GM12878 (cell line): Measurements from ENCODE around the gene SCRT2. TPM values are rescaled to one million over a fixed set of nuclear protein-coding genes. Genes with fewer than 3 reads are reported as not detected.

Source experiments
- ATAC-seq: fragments of 200-7000 bp; cut with Tn5 transposase; 3 replicates; pipeline ENCODE4 v1.9.1; 2020; ENCODE audit warnings: mild to moderate bottlenecking, moderate library complexity
- BruUV-seq: library from RNA; stranded (reverse); fragments of 400-500 nt; replicated peaks from 2 replicates; lab custom pipeline; 2021; lab: Mats Ljungman, UMichigan
- CTCF ChIA-PET: fragments of 300-600 bp; sonication (Branson Sonifier 250); formaldehyde crosslinking; extraction: SDS; loops from one replicate; lab custom pipeline; 2021; ENCODE audit warnings: inconsistent platforms; lab: Yijun Ruan, JAX
- POLR2A ChIA-PET: fragments of 350-600 bp; formaldehyde crosslinking; extraction: SDS; loops from one replicate; lab custom pipeline; 2021; ENCODE audit warnings: inconsistent platforms; lab: Charles Lee
- RAD21 ChIA-PET: fragments of 300-600 bp; sonication (Branson Sonifier 250); formaldehyde crosslinking; loops from one replicate; lab custom pipeline; 2023; ENCODE audit warnings: antibody characterized with exemption; ENCODE audit not compliant: unreplicated experiment; lab: Charles Lee
- SMC1A ChIA-PET: fragments of 300-600 bp; sonication (Branson Sonifier 250); formaldehyde crosslinking; loops from one replicate; lab custom pipeline; 2023; ENCODE audit not compliant: unreplicated experiment, uncharacterized antibody; lab: Charles Lee
- DNase-seq: peaks from one replicate; pipeline ENCODE4 v3.0.0-alpha.2; 2011; ENCODE audit warnings: low read depth, low spot score
- FAIRE-seq: peaks from 3 replicates; lab custom pipeline; 2011; peaks lifted over from hg19 to GRCh38; lab: Jason Lieb, UNC
- H2AFZ ChIP-seq: 2 replicates; pipeline ENCODE4 v1.6.0; 2011; ENCODE audit warnings: low read depth, low read length, control low read depth; ENCODE audit not compliant: control insufficient read depth
- H3K27ac ChIP-seq: 2 replicates; pipeline ENCODE4 v1.5.1; 2011; ENCODE audit warnings: control low read depth; ENCODE audit not compliant: control insufficient read depth, insufficient read depth
- H3K27me3 ChIP-seq, 2 experiments: replicated peaks in 1 of 2; 2 replicates each; pipeline versions ENCODE4 v1.6.0 to v1.6.1; 2011; ENCODE audit warnings: low read length in 1 of 2; ENCODE audit not compliant: control insufficient read depth in 2 of 2, insufficient read depth in 2 of 2
- H3K36me3 ChIP-seq, 2 experiments: 2 replicates each; pipeline ENCODE4 v1.5.1; 2011; ENCODE audit warnings: low read length in 1 of 2; ENCODE audit not compliant: control insufficient read depth in 2 of 2, insufficient read depth in 2 of 2
- H3K4me1 ChIP-seq: 2 replicates; pipeline ENCODE4 v1.6.1; 2011; ENCODE audit warnings: mild to moderate bottlenecking, low read length, moderate library complexity, mixed read lengths; ENCODE audit not compliant: control insufficient read depth, insufficient read depth
- H3K4me2 ChIP-seq: 2 replicates; pipeline ENCODE4 v1.6.0; 2011; ENCODE audit warnings: control low read depth; ENCODE audit not compliant: control insufficient read depth, insufficient read depth
- H3K4me3 ChIP-seq: fragments of 200-600 bp; sonication (generic); 2 replicates; pipeline ENCODE4 v1.5.1; 2016
- H3K79me2 ChIP-seq: 2 replicates; pipeline ENCODE4 v1.6.0; 2011; ENCODE audit warnings: low read length; ENCODE audit not compliant: control insufficient read depth, insufficient read depth
- H3K9ac ChIP-seq: 2 replicates; pipeline ENCODE4 v1.8.0; 2011; ENCODE audit warnings: low read length, control low read depth, mixed read lengths; ENCODE audit not compliant: control insufficient read depth, insufficient read depth
- H3K9me3 ChIP-seq: replicated peaks from 3 replicates; pipeline ENCODE4 v1.5.1; 2011; ENCODE audit warnings: mild to moderate bottlenecking, low read length; ENCODE audit not compliant: control insufficient read depth, insufficient read depth
- H4K20me1 ChIP-seq: 2 replicates; pipeline ENCODE4 v1.6.0; 2011; ENCODE audit not compliant: control insufficient read depth, insufficient read depth
- HDGF ChIP-seq: fragments of 450-650 bp; IDR thresholded peaks from 2 replicates; pipeline ENCODE4 v1.6.1; 2016; ENCODE audit warnings: antibody characterized with exemption
- MXI1 ChIP-seq: fragments of 150-350 bp; IDR thresholded peaks from 2 replicates; pipeline ENCODE4 v1.6.1; 2011; ENCODE audit warnings: low read depth, mild to moderate bottlenecking, inconsistent platforms, low read length, improper control_type of control experiment
- WGBS: methylation state at CpG from one replicate; pipeline ENCODE4 v1.1.6; 2016; ENCODE audit warnings: low lambda C conversion rate; ENCODE audit not compliant: insufficient replicate concordance, insufficient coverage; ENCODE audit errors: missing lambda C conversion rate; 5-methylcytosine and 5-hydroxymethylcytosine counted together
- in situ Hi-C: fragments of 300-500 bp; cut with MboI; formaldehyde crosslinking; loops from 9 replicates; pipeline ENCODE4 v1.14.3; 2018; ENCODE audit warnings: mixed read lengths
- intact Hi-C: fragments of 100-400 bp; cut with micrococcal nuclease; formaldehyde crosslinking; loops from one replicate; pipeline ENCODE4 v1.14.2; 2022; ENCODE audit not compliant: unreplicated experiment
- polyA plus RNA-seq, 11 experiments: library from polyadenylated mRNA; depleted of rRNA in 4 of 11; unstranded in 6 of 11; stranded (reverse) in 5 of 11; fragments of >200 nt; fragmentation: Nextera tagmentation in 4 of 11; fragmentation: Illumina TruSeq in 1 of 11; extraction: Ambion mirVana in 4 of 11; extraction: Trizol in 1 of 11; gene quantifications; 1 replicate in 1 of 11; 2 replicates in 10 of 11; pipeline versions ENCODE4 v1.2.1 to v1.2.3, GENCODE V29; 2011 to 2016; ENCODE audit warnings: inconsistent platforms in 2 of 11, missing spikeins in 2 of 11, low read depth in 1 of 11
- total RNA-seq, 4 experiments: library from RNA; depleted of rRNA in 3 of 4; stranded (reverse); fragments of >200 nt in 3 of 4; fragmentation: Illumina TruSeq in 1 of 4; extraction: Trizol in 1 of 4; gene quantifications; 2 replicates each; pipeline versions ENCODE4 v1.2.1 to v1.2.3, GENCODE V29; 2013 to 2021
- TF ChIP-seq, protein P1 (sequence below), 3 experiments: IDR thresholded peaks in 2 of 3; conservative IDR thresholded peaks in 1 of 3; 2 replicates each; pipeline ENCODE4 v1.5.1; 2011; ENCODE audit warnings: low read depth in 3 of 3, low read length in 3 of 3, mild to moderate bottlenecking in 3 of 3, control low read depth in 2 of 3, moderate library complexity in 2 of 3, inconsistent platforms in 1 of 3, mixed read lengths in 1 of 3; ENCODE audit not compliant: control insufficient read depth in 2 of 3, insufficient read depth in 1 of 3; ENCODE audit errors: extremely low read depth in 1 of 3
- TF ChIP-seq, protein P2 (sequence below): fragments of 450-650 bp; IDR thresholded peaks from 2 replicates; pipeline ENCODE4 v1.6.1; 2014; ENCODE audit warnings: mild to moderate bottlenecking

Gene SCRT2
- total and polyA plus RNA-seq, 10 of the 15 experiments (the other 5 are each of a cell fraction or from before 2014, with no cell fraction given), result not detected

DNA sequence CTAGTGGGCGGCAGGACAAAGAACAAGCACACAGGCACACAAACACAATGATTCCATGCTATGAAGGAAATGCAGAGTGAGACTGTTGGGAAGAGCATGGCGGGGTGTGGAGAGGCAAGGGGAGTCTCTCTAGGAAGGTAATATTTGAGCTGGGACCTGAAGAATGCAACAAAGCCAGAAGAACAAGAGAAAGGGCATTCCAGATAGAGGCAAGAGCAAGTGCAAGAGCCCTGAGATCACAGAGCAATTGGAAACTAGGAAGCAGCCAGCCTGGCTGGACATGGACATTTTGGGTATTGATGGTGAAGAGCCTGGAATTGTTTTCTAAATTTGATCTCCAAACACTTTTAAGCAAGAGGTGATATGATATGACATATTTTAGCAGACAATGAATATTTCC lies 38.0 kb downstream of the SCRT2 start:
- DNase-seq (no peak), ATAC-seq (no peak), FAIRE-seq (no peak)
- ChIA-PET SMC1A (no interaction called here), RAD21 (no interaction called here), POLR2A (no interaction called here), CTCF (interaction anchor here (0.8 to 1.1 kb wide), 2 partner anchors 10 to 37 kb away, joined by 3 read pairs; no protein-coding TSS in a partner anchor)
- Histone ChIP-seq H3K4me3 (no peak overlapping the region), H3K4me1 (no peaks in the 10 kb centered on the region), H3K9ac (no peak overlapping the region), H3K27me3 (peaks cover 0 to 2% of the 10 kb centered on the region in 2 experiments; a peak in 2 of 4 replicates), H3K36me3 (no peaks in the 10 kb centered on the region), H2AFZ (no peak overlapping the region), H3K27ac (no peak overlapping the region), H3K79me2 (no peaks in the 10 kb centered on the region), H3K4me2 (no peak overlapping the region), H4K20me1 (no peaks in the 10 kb centered on the region), H3K9me3 (no peaks in the 10 kb centered on the region)
- WGBS, result 11% methylated on average over 2 of the region's 2 CpGs
- intact Hi-C loops, result no loop called here
- in situ Hi-C loops, result no loop called here
- BruUV-seq, result no TSS peak
- TF ChIP-seq, protein P1, sequence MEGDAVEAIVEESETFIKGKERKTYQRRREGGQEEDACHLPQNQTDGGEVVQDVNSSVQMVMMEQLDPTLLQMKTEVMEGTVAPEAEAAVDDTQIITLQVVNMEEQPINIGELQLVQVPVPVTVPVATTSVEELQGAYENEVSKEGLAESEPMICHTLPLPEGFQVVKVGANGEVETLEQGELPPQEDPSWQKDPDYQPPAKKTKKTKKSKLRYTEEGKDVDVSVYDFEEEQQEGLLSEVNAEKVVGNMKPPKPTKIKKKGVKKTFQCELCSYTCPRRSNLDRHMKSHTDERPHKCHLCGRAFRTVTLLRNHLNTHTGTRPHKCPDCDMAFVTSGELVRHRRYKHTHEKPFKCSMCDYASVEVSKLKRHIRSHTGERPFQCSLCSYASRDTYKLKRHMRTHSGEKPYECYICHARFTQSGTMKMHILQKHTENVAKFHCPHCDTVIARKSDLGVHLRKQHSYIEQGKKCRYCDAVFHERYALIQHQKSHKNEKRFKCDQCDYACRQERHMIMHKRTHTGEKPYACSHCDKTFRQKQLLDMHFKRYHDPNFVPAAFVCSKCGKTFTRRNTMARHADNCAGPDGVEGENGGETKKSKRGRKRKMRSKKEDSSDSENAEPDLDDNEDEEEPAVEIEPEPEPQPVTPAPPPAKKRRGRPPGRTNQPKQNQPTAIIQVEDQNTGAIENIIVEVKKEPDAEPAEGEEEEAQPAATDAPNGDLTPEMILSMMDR (IDR thresholded peaks at IDR 0.05 in 2 of 3, conservative IDR thresholded peaks at IDR 0.05 in 1 of 3; ENCODE audit: control insufficient read depth in 2 of 3, extremely low read depth in 1 of 3, insufficient read depth in 1 of 3, low read depth in 3 of 3, low read length in 3 of 3), result no peak
- no peak for TF ChIP-seq HDGF
- no peak for TF ChIP-seq MXI1
- TF ChIP-seq, protein P2, sequence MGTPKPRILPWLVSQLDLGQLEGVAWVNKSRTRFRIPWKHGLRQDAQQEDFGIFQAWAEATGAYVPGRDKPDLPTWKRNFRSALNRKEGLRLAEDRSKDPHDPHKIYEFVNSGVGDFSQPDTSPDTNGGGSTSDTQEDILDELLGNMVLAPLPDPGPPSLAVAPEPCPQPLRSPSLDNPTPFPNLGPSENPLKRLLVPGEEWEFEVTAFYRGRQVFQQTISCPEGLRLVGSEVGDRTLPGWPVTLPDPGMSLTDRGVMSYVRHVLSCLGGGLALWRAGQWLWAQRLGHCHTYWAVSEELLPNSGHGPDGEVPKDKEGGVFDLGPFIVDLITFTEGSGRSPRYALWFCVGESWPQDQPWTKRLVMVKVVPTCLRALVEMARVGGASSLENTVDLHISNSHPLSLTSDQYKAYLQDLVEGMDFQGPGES, result no peak
